ENCODE results near the gene GNE.
"Not testable (repeated sequence)": the region's sequence is repeated elsewhere in the genome, so short reads cannot be mapped to it uniquely, and the experiment has no call there.

Gene GNE

DNA sequence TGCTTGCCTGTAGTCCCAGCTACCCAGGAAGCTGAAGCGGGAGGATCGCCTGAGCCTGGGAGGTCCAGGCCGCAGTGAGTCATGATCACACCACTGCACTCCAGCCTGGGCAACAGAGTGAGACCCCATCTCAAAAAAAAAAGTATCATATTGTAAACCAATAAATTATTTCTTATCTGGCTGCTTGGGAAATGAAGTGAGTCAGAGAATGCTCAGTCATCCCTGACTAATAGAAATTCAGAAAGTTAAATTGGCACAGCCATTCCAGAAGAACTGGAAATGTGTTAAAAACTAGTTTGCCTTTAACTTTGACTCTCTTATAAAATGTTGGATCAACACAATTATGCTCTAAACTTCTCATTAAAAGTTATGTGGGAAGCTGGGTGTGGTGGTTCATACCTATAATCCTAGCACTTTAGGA lies 9.8 kb upstream of the GNE start:
- no peak for DNase-seq

DNA sequence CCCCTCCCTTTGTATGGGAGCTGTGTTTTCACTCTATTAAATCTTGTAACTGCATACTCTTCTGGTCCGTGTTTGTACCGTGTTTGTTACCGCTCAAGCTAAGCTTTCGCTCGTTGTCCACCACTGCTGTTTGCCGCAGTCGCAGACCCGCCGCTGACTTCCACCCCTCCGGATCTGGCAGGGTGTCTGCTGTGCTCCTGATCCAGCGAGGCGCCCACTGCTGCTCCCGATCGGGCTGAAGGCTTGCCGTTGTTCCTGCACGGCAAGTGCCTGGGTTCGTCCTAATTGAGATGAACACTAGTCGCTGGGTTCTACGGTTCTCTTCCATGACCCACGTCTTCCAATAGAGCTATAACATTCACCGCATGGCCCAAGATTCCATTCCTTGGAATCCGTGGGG lies 6.6 kb upstream of the GNE start:
- DNase-seq = no peak

DNA sequence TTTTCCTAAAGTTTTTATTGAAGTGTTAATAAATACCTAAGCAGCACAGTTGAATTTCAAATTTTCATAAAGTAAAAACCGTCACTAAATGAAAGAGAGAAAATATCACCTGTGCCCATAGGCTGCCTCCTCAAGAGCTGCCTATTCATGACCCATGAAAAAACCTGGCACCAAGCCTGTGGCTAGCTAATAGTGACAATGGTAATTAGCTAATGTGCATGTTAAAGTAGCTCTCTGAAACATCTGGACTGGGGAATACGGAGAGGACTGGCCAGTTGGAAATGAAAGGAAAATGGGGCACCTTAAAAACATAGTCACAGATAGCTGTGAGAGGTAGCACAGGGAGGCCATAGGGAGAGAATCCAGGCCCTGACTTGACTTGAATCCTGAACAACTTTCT lies 5.4 kb upstream of the GNE start:
- no peak for DNase-seq

GRCh38 chr9:36258996-36259533 lies 817 bp upstream of the GNE start:
- DNase-seq = no peak

DNA sequence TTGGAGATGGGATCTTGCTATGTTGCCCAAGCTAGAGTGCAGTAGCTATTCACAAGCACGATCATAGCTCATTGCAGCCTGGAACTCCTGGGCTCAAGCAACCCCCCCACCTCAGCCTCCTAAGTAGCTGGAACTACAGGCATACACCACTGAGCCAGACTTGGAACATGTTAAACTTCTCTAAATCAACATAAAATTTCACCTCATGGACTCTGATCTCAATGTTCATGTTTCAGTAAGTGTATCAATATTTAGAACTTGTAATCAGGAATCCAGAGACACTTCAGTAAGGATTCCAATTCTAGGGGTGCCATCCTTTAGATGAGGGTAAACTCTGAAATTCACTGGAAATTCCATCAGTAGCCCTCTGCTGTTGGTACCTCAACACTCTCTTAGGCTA lies 6.8 kb downstream of the GNE start:
- DNase-seq = no peak

- DNase-seq = no peak
Measured at GRCh38 chr9:36250079-36250478, 8.2 kb downstream of the GNE start.

- no peak for DNase-seq
Measured at GRCh38 chr9:36249189-36249588, 9.1 kb downstream of the GNE start.

- DNase-seq = not testable (repeated sequence)
Measured at GRCh38 chr9:36248061-36248460, 10.2 kb downstream of the GNE start.

DNA sequence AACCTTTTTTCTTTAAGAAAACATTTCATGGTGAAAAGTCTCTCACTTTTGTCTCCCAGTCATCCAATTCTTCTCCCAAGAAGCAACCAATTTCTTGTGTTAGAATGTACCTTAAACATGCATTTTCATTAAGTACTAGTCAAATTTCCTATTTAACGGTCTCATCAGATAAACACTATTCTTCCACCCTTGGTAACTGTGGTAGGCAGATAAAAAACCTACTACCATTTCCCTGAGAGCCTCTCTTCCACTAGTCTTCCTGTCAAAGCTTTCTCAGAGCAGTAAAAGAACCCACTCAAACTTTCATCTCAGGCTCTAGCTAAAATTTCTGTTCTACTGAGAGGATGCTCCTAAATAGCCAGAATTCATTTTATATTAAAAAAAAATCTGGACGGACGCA lies 10.9 kb downstream of the GNE start:
- no peak for DNase-seq

DNA sequence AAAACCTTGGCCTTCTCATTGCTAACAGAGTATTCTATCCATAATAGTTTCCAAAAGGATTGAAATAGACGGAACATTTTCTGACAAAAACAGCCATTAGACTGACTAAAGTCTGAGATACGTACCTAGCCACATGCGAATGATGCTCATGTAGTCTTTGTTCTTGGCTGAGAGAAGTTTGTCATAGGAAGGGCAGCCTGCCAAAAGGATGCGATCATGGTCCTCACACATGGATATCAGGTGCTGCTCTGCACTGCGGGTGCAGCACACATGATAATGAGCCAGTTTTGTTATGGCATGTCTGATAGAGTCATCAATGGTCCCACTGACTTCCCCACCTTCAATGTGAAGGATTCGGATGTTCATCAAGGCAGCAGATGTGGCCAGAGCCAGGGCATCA lies 12.3 kb downstream of the GNE start:
- DNase-seq = no peak

- not testable (repeated sequence) for DNase-seq
Measured at GRCh38 chr9:36239675-36240074, 18.6 kb downstream of the GNE start.

- DNase-seq = not testable (repeated sequence)
Measured at GRCh38 chr9:36239205-36239604, 19.0 kb downstream of the GNE start.

DNA sequence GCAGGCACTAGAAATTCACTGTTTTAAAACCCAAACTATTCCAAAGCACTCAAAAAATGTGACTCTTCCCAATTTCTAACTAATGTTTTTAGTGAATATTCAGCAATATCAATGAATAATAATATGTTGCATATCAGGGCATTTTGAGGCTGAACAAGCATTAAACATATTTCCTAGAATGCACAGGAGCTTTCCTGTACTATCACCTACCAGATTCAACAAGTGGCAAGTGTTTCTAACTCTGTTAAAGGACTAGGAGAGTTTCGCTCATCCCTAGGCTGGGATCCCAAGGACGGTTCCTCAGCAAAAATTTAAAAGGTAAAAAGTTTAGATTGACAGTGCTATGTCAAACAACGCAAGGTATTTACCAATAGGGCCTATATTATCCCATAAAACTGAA lies 21.0 kb downstream of the GNE start:
- DNase-seq = no peak

DNA sequence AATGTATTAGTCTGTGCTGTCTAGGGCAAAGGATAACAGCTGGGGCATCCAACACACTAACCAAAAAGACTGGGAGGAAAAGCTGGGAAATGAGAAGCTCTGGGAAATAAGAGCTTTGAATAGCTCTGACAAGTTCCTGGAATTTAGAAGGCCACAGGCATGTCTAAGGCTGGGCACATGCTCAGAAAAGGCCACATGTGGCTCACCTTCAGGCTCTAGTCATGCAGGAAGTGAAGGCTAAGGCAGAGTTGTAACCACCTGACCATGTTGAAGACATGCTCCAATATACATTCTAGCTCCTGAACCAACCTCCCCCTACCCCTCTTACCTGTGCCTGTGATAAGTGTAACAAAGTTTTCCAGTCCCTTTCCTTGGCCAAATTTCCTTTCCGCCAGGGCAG lies 35.8 kb downstream of the GNE start:
- no peak for DNase-seq

DNA sequence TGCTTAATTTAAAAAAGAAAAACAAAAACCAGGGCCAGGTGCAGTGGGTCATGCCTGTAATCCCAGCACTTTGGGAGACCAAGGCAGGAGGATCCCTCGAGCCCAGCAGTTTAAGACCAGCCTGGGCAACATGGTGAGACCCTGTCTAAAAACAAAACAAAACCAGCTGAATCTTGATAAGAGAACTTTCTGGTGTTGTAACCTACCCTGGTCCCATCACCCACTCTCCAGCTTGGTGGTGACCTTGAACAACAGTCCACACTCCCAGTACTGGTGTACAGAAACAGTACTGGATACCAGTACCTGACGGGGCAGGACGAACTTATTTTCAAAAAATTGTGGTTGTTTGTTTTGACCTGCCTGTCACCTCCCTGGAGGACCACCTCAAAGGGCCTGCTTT lies 36.6 kb downstream of the GNE start:
- no peak for DNase-seq

DNA sequence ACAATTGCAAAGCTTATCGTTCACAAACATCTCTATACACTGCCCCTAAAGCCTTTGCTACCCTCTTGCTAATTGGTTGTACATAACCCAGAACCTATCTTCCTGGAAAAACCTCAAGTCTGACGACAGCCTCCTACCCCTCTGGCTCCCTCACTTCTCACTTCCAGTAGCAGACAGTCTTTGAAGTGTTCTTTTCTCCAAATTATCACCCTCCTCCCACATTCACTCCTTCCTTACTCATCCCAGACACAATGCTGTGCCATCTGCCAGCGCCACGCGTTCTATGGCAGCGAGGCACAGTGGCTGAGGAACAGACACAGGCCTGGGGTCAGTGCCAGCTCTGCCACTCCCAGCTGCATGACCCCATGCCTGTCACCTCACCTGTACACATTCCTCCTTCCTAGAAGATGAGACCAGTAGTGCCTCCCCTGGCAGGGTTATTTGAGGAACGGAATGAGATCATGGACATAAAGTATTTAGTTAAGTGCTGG lies 39.8 kb downstream of the GNE start:
- no peak for DNase-seq

- DNase-seq = no peak
Measured at GRCh38 chr9:36218011-36218410, 40.2 kb downstream of the GNE start.

GRCh38 chr9:36217256-36217968 lies 40.8 kb downstream of the GNE start:
- no peak for DNase-seq

DNA sequence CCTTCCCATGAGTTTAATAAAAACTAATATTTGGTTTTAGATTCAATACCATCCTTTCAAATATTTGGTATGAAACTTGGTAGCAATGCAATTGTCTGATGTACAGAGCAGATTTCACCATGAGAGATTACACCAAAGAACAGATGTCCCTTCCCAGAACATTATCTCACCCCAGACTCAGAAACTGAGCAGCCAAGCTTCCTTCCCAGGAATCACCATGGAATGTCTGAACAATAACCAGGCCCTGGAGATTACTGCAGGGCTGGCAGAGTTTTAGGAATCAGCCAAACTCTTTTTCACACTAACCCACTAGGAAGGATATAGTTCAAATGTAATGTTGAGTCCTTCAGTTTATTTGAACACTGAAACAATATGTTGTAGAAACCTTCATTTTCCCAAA lies 43.7 kb downstream of the GNE start:
- DNase-seq = no peak

DNA sequence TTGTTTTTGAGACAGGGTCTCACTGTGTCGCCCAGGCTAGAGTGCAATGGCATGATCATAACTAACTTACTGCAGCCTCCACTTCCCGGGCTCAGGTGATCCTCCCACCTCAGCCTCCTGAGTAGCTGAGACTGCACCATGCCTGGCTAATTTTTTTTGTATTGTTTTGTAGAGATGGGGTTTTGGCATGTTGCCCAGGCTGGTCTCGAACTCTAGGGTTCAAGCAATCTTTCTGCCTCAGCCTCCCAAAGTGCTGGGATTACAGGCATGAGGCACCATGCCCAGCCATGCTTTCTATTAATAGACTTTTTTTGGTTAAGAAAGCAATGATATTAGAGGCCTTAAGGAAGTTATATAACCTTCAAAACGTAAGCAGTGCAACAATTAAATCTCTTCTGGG lies 44.3 kb downstream of the GNE start:
- DNase-seq = no peak

- DNase-seq = no peak
Measured at GRCh38 chr9:36213387-36213786, 44.9 kb downstream of the GNE start.

DNA sequence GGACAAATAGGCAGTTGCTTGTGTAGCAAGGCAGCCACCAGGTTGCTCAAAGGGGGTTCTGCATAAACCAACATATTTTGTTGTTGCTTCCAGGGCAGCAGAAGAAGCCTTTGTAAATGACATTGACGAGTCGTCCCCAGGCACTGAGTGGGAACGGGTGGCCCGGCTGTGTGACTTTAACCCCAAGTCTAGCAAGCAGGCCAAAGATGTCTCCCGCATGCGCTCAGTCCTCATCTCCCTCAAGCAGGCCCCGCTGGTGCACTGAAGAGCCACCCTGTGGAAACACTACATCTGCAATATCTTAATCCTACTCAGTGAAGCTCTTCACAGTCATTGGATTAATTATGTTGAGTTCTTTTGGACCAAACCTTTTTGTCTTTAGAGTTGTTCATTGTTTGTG lies 46.7 kb downstream of the GNE start:
- DNase-seq = no peak

- DNase-seq = no peak
Measured at GRCh38 chr9:36210722-36211121, 47.5 kb downstream of the GNE start.

GRCh38 chr9:36208521-36209253 lies 49.6 kb downstream of the GNE start:
- no peak for DNase-seq

Measured in GOT3 (cell line).